Measurements from ENCODE around the gene TRDMT1.

DNA sequence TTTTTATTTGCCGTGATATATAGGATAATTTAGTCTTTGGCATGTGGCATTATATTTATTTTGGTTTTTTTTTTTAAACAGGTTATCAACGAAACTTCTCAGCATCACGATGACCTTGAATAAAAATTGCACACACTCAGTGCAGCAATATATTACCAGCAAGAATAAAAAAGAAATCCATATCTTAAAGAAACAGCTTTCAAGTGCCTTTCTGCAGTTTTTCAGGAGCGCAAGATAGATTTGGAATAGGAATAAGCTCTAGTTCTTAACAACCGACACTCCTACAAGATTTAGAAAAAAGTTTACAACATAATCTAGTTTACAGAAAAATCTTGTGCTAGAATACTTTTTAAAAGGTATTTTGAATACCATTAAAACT lies 35.7 kb upstream of the TRDMT1 start:
- TF ChIP-seq, protein P1, sequence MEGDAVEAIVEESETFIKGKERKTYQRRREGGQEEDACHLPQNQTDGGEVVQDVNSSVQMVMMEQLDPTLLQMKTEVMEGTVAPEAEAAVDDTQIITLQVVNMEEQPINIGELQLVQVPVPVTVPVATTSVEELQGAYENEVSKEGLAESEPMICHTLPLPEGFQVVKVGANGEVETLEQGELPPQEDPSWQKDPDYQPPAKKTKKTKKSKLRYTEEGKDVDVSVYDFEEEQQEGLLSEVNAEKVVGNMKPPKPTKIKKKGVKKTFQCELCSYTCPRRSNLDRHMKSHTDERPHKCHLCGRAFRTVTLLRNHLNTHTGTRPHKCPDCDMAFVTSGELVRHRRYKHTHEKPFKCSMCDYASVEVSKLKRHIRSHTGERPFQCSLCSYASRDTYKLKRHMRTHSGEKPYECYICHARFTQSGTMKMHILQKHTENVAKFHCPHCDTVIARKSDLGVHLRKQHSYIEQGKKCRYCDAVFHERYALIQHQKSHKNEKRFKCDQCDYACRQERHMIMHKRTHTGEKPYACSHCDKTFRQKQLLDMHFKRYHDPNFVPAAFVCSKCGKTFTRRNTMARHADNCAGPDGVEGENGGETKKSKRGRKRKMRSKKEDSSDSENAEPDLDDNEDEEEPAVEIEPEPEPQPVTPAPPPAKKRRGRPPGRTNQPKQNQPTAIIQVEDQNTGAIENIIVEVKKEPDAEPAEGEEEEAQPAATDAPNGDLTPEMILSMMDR (IDR thresholded peaks at IDR 0.05), result no peak
- no peak for TF ChIP-seq EZH2 (IDR thresholded peaks at IDR 0.05; ENCODE audit: borderline replicate concordance, insufficient read depth, low read depth, low read length, poor library complexity, severe bottlenecking)

Data from B cell (primary cell).